Muscle layer of duodenum (tissue), 2 donors: Measurements from ENCODE around the gene PTMA.
"Not testable (repeated sequence)": the region's sequence is repeated elsewhere in the genome, so short reads cannot be mapped to it uniquely, and the experiment has no call there.

ENCODE experiments used
- H3K27ac ChIP-seq: one replicate; pipeline ENCODE4 v1.7.0; 2013; ENCODE audit warnings: mild to moderate bottlenecking, low read length
- H3K27me3 ChIP-seq: one replicate; pipeline ENCODE4 v1.7.0; 2013; ENCODE audit warnings: low read depth, mild to moderate bottlenecking, control low read depth, low read length
- H3K36me3 ChIP-seq, 2 donors: one replicate each; pipeline ENCODE4 v1.7.0; 2013; ENCODE audit warnings: low read length in 2 of 2, control low read depth in 1 of 2, mild to moderate bottlenecking in 1 of 2; ENCODE audit not compliant: insufficient read depth in 2 of 2, control insufficient read depth in 1 of 2
- H3K4me1 ChIP-seq, 2 donors: one replicate each; pipeline ENCODE4 v1.7.0; 2013; ENCODE audit warnings: low read length in 2 of 2, mild to moderate bottlenecking in 2 of 2, control low read depth in 1 of 2, moderate library complexity in 1 of 2; ENCODE audit not compliant: insufficient read depth in 2 of 2, control insufficient read depth in 1 of 2
- H3K4me3 ChIP-seq, 2 donors: one replicate each; pipeline ENCODE4 v1.7.0; 2013; ENCODE audit warnings: low read length in 2 of 2, low read depth in 1 of 2, mild to moderate bottlenecking in 1 of 2
- H3K9me3 ChIP-seq, 2 donors: one replicate each; pipeline ENCODE4 v1.7.0; 2013; ENCODE audit warnings: low read length in 2 of 2, control low read depth in 1 of 2, mild to moderate bottlenecking in 1 of 2; ENCODE audit not compliant: control insufficient read depth in 1 of 2
- donor health status: healthy.

PTMA gene, protein sequence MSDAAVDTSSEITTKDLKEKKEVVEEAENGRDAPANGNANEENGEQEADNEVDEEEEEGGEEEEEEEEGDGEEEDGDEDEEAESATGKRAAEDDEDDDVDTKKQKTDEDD

GRCh38 chr2:231707927-231708772 lies at the start of gene PTMA:
Gene PTMA, plus strand, starts transcription at chr2:231708525. Its CDS starts 182 bp downstream, at chr2:231708707.
- H3K27ac ChIP-seq: peak within 1 kb of the TSS; percentile 98
- H3K4me3 ChIP-seq: peak within 1 kb of the TSS; percentile 86
- peaks cover 23 to 25% of the 10 kb centered on the region in 2 donors for H3K4me1 ChIP-seq
- peaks cover 14 to 15% of the 10 kb centered on the region in 2 donors for H3K36me3 ChIP-seq
- no peaks in the 10 kb centered on the region for H3K9me3 ChIP-seq
- H3K27me3 ChIP-seq: no peaks in the 10 kb centered on the region

DNA sequence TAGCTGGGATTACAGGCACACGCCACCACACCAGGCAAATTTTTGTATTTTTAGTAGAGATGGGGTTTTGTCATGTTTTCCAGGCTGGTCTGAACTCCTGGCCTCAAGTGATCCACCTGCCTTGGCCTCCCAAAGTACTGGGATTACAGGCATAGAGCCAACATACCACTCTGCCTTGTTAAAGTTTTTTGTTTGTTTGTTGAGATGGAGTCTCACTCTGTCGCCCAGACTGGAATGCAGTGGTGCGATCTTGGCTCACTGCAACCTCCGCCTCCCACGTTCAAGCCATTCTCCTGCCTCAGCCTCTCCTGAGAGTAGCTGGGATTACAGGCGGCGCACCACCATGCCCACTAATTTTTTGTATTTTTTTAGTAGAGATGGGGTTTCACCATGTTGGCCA lies 48.3 kb upstream of the PTMA start:
- H3K4me1 ChIP-seq, H3K36me3 ChIP-seq, H3K9me3 ChIP-seq, H3K4me3 ChIP-seq, H3K27ac ChIP-seq, H3K27me3 ChIP-seq: not testable (repeated sequence)

DNA sequence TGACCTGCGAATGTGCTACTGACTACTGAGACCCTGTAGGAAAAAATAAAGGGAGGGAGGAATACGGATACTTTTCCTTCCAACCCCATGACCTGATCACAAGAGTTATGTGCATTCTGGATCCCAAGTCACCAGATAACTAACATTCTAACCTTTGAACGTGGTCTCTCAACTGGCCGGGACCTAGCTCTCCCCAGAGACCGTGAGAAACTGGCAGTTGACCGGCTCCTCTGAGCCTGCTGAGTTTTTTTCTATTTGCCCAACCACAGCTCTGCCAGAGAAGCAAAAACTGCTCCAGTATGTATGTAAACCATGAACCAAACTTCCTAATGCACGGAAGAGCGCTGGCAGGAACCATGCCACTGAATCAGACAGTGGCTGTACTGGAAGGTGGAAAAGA lies 47.5 kb upstream of the PTMA start:
- peaks cover 14 to 17% of the 10 kb centered on the region in 2 donors for H3K4me1 ChIP-seq
- H3K4me3 ChIP-seq: no peak overlapping the region
- no peak overlapping the region for H3K27ac ChIP-seq
- no peaks in the 10 kb centered on the region for H3K9me3 ChIP-seq
- no peaks in the 10 kb centered on the region for H3K36me3 ChIP-seq
- H3K27me3 ChIP-seq: no peaks in the 10 kb centered on the region

DNA sequence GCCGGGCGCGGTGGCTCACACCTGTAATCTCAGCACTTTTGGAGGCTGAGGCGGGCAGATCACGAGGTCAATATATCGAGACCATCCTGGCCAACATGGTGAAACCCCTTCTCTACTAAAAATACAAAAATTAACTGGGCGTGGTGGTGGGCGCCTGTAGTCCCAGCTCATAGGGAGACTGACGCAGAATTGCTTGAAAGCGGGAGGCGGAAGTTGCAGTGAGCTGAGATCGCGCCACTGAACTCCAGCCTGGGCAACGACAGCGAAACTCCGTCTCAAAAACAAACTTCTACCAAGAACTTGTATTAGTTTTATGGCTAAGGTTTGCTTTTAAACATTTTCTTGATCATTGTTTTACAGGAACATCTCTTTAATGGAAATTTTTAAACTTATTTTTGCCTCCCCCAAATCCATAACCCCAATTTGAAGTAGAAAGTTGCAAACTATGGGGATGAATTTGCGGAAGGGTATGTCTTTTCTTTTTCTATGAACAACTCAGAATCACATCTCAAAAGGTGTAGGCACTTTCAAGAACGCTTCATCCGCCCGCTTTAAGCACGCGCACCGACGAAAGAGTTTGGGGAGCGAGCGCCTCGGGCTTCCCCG lies 46.8 kb upstream of the PTMA start:
- Histone ChIP-seq H3K4me3 (peak overlapping the region; percentile 44 to 58), H3K9me3 (no peaks in the 10 kb centered on the region), H3K4me1 (peaks cover 14 to 17% of the 10 kb centered on the region in 2 donors), H3K27me3 (no peaks in the 10 kb centered on the region), H3K27ac (peak overlapping the region; percentile 85), H3K36me3 (no peaks in the 10 kb centered on the region)

- Histone ChIP-seq H3K4me3 (peak overlapping the region; percentile 58 to 68), H3K4me1 (peaks cover 17 to 19% of the 10 kb centered on the region in 2 donors), H3K36me3 (no peaks in the 10 kb centered on the region), H3K9me3 (no peaks in the 10 kb centered on the region), H3K27me3 (no peaks in the 10 kb centered on the region), H3K27ac (peak overlapping the region; percentile 85)
Observed at GRCh38 chr2:231662028-231662810, 46.1 kb upstream of the PTMA start.

DNA sequence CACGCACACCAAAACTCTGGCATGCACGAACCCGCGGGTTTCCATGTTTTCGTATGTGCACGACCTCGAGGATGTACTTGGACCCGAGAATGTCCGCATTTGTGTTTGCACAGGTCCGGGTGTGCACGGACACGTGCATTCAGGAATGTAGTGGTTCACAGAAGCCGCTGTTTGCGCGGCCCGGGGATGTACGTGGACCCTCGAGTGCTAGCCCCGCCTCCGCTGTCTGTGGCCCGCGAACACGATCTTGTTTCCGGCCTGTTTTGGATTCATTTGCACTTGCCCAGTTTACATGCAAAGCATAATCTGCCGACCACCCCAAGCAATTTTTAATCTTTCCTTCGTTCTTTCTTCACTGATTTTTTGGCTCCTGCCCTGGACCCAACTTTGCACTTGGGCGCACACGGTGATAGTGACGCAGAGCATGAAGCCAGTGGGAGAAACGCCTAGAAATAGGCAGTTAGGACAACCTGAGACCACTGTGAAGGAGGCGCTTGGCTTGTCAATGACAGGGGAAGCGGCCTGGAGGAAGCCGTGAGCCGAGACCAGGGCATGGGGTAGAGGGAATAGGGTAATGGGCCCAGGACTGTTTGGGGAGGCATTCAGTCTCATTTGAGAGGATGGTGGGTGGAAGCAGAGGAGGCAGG lies 45.4 kb upstream of the PTMA start:
- H3K4me3 ChIP-seq: peak overlapping the region; percentile 58 to 68
- H3K27ac ChIP-seq: peak overlapping the region; percentile 77
- H3K9me3 ChIP-seq: no peaks in the 10 kb centered on the region
- no peaks in the 10 kb centered on the region for H3K27me3 ChIP-seq
- no peaks in the 10 kb centered on the region for H3K36me3 ChIP-seq
- peaks cover 17 to 20% of the 10 kb centered on the region in 2 donors for H3K4me1 ChIP-seq

- Histone ChIP-seq H3K9me3 (no peaks in the 10 kb centered on the region), H3K4me3 (no peak overlapping the region), H3K27ac (no peak overlapping the region), H3K27me3 (no peaks in the 10 kb centered on the region), H3K36me3 (no peaks in the 10 kb centered on the region), H3K4me1 (peaks cover 17 to 20% of the 10 kb centered on the region in 2 donors)
Observed at GRCh38 chr2:231663458-231664212, 44.7 kb upstream of the PTMA start.

GRCh38 chr2:231664727-231665126 lies 43.6 kb upstream of the PTMA start:
- Histone ChIP-seq H3K36me3 (no peaks in the 10 kb centered on the region), H3K27ac (peak overlapping the region; percentile 100), H3K9me3 (no peaks in the 10 kb centered on the region), H3K4me1 (peaks cover 17 to 20% of the 10 kb centered on the region in 2 donors), H3K27me3 (no peaks in the 10 kb centered on the region), H3K4me3 (peak overlapping the region in 1 of 2 donors; percentile 51)

DNA sequence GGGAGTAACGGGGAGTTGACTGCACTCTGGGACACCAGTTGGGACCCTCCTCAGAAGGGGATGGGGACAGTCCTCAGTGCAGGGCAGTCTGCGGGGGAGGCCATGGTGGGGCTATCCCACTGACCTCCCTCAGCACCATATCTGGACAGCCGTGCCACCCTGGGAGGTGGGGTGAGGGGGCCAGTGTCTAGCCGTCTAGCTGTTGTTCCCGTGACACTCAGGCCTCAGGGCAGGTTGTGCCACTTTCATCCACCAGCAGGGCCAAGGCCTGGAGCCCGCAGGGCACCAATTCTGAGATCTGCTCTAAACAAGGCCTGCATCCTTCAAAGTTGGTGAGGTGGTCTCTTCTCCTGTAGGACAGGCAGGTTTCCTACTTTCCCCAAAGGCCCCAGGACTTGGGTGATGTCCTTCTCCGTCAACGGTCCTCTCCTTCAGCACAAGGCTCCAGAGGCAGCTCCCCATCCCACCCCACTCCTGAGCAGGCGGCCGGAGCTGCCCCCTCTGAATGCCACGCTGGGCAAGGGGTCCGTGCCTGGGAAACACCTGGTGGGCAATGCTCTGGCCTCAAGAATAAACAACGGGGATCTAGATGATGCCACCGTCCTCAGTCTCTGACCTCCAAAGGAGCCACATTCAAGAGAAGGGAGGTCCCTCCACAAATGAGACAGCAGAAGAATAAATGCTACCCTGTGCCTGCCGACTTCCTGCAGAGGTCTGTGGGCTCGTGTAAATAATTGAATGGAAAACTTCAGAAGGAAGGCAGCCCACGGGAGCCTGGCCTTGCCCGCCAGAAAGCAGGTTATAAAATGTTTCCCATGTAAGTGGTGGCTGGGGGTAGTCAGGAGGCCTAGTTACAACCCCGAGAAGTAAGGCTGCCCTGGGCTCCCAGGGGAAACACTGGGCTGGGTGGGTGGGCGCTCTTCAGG lies 42.8 kb upstream of the PTMA start:
- Histone ChIP-seq H3K27ac (peak overlapping the region; percentile 100), H3K27me3 (no peaks in the 10 kb centered on the region), H3K4me1 (peaks cover 17 to 20% of the 10 kb centered on the region in 2 donors), H3K9me3 (no peaks in the 10 kb centered on the region), H3K4me3 (peak overlapping the region; percentile 51 to 60), H3K36me3 (no peaks in the 10 kb centered on the region)
